Testis (tissue), 3 donors: ENCODE measurements around the gene DCK. TPM values are rescaled to one million over a fixed set of nuclear protein-coding genes. Genes with fewer than 3 reads are reported as not detected.
"Not testable (repeated sequence)": the region's sequence is repeated elsewhere in the genome, so short reads cannot be mapped to it uniquely, and the experiment has no call there.

Experiments
- DNase-seq: peaks from one replicate; pipeline ENCODE4 v3.0.0-alpha.2; 2019
- H3K27ac ChIP-seq, 2 donors: fragments of 200-600 bp; sonication (generic); one replicate each; pipeline ENCODE4 v1.5.1; 2019
- H3K27me3 ChIP-seq: fragments of 200-600 bp; sonication (generic); one replicate; pipeline ENCODE4 v1.5.1; 2019
- H3K36me3 ChIP-seq: fragments of 200-600 bp; sonication (generic); one replicate; pipeline ENCODE4 v1.5.1; 2017; ENCODE audit warnings: low read depth; ENCODE audit errors: missing control alignments
- H3K4me1 ChIP-seq: fragments of 200-600 bp; sonication (generic); one replicate; pipeline ENCODE4 v1.5.1; 2019
- H3K4me3 ChIP-seq, 2 donors: fragments of 200-600 bp; sonication (generic); one replicate each; pipeline ENCODE4 v1.5.1; 2017 to 2019
- H3K9me3 ChIP-seq: fragments of 200-600 bp; sonication (generic); one replicate; pipeline ENCODE4 v1.5.1; 2017
- POLR2A ChIP-seq: fragments of 450-650 bp; IDR thresholded peaks from one replicate; pipeline ENCODE4 v1.6.1; 2017; ENCODE audit warnings: antibody characterized with exemption, mild to moderate bottlenecking, moderate library complexity
- WGBS, 2 donors: methylation state at CpG; one replicate each; pipeline ENCODE4 v1.1.5; 2018; 5-methylcytosine and 5-hydroxymethylcytosine counted together
- intact Hi-C: fragments of 100-400 bp; cut with DNase I; formaldehyde crosslinking; loops from one replicate; pipeline ENCODE4 v1.15.1; 2023; ENCODE audit warnings: low total_unique reads
- polyA plus RNA-seq: library from polyadenylated mRNA; stranded (reverse); fragments of 350-450 nt; fragmentation: Illumina TruSeq; extraction: RNeasy Lipid Tissue Mini Kit (QIAGEN cat#74804); gene quantifications from one replicate; pipeline ENCODE4 v1.2.3, GENCODE V29; 2014; ENCODE audit warnings: low read depth, low replicate concordance; ENCODE audit not compliant: insufficient read depth
- total RNA-seq, 2 donors: library from RNA; depleted of rRNA; stranded (reverse); fragments of >200 nt; gene quantifications; one replicate each; pipeline ENCODE4 v1.2.3, GENCODE V29; 2016
- TF ChIP-seq, protein P1 (sequence below), 3 experiments: fragments of 450-650 bp in 2 of 3; fragments of 200-600 bp in 1 of 3; sonication (generic) in 1 of 3; IDR thresholded peaks; one replicate each; pipeline ENCODE4 v1.5.1; 2016 to 2019; ENCODE audit warnings: antibody characterized with exemption in 3 of 3, mild to moderate bottlenecking in 2 of 3, moderate library complexity in 1 of 3

Gene DCK
- total and polyA plus RNA-seq, 3 donors from 2014 or later = 12.8 to 14.6 (median 13.0) TPM

GRCh38 chr4:71027611-71028010 lies 34.2 kb downstream of the DCK start:
- peaks cover 6% of the 10 kb centered on the region for H3K4me1 ChIP-seq
- no peaks in the 10 kb centered on the region for H3K27me3 ChIP-seq

DNA sequence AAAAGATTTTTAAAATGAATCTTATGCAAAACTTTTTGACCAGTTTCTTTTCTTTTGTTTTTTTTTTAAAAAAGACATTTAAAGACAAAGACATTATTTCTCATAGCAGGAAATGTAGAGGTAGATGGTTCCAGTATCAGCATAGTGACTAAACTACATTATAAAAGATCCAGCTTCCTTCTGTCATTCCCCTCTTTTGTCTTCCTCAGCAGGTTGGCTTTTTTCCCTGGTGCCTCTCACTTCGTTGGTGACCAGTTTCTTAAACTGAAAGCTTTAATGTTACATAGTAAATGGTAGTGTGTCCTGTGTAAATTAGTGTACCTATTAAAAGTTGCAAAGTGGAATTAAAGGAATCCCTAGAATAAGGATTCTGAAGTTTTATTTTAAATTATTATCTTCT lies 36.1 kb downstream of the DCK start:
- Histone ChIP-seq H3K4me1 (peaks cover 6% of the 10 kb centered on the region), H3K9me3 (no peaks in the 10 kb centered on the region), H3K27ac (no peak overlapping the region), H3K36me3 (no peaks in the 10 kb centered on the region), H3K4me3 (no peak overlapping the region), H3K27me3 (no peaks in the 10 kb centered on the region)
- no peak for DNase-seq
- WGBS, 2 donors = 44 to 73% methylated on average over 1 of the region's 1 CpG
- intact Hi-C loops = no loop called here
- TF ChIP-seq POLR2A = no peak
- TF ChIP-seq, protein P1, sequence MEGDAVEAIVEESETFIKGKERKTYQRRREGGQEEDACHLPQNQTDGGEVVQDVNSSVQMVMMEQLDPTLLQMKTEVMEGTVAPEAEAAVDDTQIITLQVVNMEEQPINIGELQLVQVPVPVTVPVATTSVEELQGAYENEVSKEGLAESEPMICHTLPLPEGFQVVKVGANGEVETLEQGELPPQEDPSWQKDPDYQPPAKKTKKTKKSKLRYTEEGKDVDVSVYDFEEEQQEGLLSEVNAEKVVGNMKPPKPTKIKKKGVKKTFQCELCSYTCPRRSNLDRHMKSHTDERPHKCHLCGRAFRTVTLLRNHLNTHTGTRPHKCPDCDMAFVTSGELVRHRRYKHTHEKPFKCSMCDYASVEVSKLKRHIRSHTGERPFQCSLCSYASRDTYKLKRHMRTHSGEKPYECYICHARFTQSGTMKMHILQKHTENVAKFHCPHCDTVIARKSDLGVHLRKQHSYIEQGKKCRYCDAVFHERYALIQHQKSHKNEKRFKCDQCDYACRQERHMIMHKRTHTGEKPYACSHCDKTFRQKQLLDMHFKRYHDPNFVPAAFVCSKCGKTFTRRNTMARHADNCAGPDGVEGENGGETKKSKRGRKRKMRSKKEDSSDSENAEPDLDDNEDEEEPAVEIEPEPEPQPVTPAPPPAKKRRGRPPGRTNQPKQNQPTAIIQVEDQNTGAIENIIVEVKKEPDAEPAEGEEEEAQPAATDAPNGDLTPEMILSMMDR (IDR thresholded peaks at IDR 0.05) = no peak

More at GRCh38 chr4:71027611-71028010, 34.2 kb downstream of the DCK start:
- 96 to 97% methylated on average over 1 of the region's 1 CpG for whole genome bisulfite sequencing, 2 donors
- intact Hi-C loops = no loop called here
- H3K27ac ChIP-seq = no peak overlapping the region
- H3K4me3 ChIP-seq = no peak overlapping the region
- no peak for DNase-seq
- no peaks in the 10 kb centered on the region for H3K9me3 ChIP-seq
- TF ChIP-seq, protein P1 (IDR thresholded peaks at IDR 0.05) = no peak
- no peak for TF ChIP-seq POLR2A
- H3K36me3 ChIP-seq = no peaks in the 10 kb centered on the region

DNA sequence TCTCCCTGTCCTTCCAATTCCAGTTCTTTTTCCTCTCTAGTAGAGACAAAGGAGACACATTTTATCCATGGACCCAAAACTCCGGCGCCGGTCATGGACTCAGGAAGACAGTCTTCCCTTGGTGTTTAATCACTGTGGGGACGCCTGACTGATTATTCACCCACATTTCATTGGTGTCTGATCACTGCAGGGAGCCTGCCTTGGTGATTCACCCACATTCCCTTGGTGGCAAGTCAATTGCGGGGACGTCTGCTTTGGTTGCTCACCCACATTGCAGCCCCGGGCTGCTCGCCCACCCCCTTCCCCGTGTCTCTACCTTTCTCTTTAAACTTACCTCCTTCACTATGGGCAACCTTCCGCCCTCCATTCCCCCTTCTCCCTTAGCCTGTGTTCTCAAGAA lies 38.7 kb downstream of the DCK start:
- H3K36me3 ChIP-seq = not testable (repeated sequence)

GRCh38 chr4:71045256-71045655 lies 51.8 kb downstream of the DCK start:
- intact Hi-C loops = no loop called here

More for the DNA sequence above, 38.7 kb downstream of the DCK start:
- WGBS, 2 donors = 94 to 97% methylated on average over 9 to 10 of the region's 10 CpGs
- H3K9me3 ChIP-seq, intact Hi-C loops, H3K27ac ChIP-seq, DNase-seq, H3K4me1 ChIP-seq, H3K27me3 ChIP-seq, H3K4me3 ChIP-seq: not testable (repeated sequence)

GRCh38 chr4:71049395-71049794 lies 55.9 kb downstream of the DCK start:
- DNase-seq = no peak
- Histone ChIP-seq H3K27ac (no peak overlapping the region), H3K9me3 (no peaks in the 10 kb centered on the region), H3K4me3 (no peak overlapping the region), H3K36me3 (no peaks in the 10 kb centered on the region), H3K27me3 (no peaks in the 10 kb centered on the region), H3K4me1 (no peaks in the 10 kb centered on the region)
- intact Hi-C loops = no loop called here
- TF ChIP-seq, protein P1 (IDR thresholded peaks at IDR 0.05) = no peak
- no peak for TF ChIP-seq POLR2A
- 74 to 77% methylated on average over 5 of the region's 5 CpGs for WGBS, 2 donors

More at GRCh38 chr4:71045256-71045655, 51.8 kb downstream of the DCK start:
- no peak for DNase-seq
- Histone ChIP-seq H3K9me3 (no peaks in the 10 kb centered on the region), H3K4me1 (no peaks in the 10 kb centered on the region), H3K36me3 (no peaks in the 10 kb centered on the region), H3K27me3 (no peaks in the 10 kb centered on the region), H3K4me3 (no peak overlapping the region), H3K27ac (no peak overlapping the region)
- TF ChIP-seq, protein P1 (IDR thresholded peaks at IDR 0.05) = no peak
- no peak for TF ChIP-seq POLR2A
- WGBS, 2 donors = 69% methylated on average over 4 of the region's 4 CpGs; no CpG with 5 or more reads in 1 of the 2 donors
